Activated effector memory CD4-positive, alpha-beta T cell treated with anti-CD3 and anti-CD28 coated beads, Interleukin-2, amount 50 U/mL, for 16 hours (primary cell): ENCODE data around the gene PSMA3.

ENCODE experiments used
- DNase-seq: peaks from one replicate; pipeline ENCODE4 v3.0.0-alpha.2; 2020

Gene PSMA3

DNA sequence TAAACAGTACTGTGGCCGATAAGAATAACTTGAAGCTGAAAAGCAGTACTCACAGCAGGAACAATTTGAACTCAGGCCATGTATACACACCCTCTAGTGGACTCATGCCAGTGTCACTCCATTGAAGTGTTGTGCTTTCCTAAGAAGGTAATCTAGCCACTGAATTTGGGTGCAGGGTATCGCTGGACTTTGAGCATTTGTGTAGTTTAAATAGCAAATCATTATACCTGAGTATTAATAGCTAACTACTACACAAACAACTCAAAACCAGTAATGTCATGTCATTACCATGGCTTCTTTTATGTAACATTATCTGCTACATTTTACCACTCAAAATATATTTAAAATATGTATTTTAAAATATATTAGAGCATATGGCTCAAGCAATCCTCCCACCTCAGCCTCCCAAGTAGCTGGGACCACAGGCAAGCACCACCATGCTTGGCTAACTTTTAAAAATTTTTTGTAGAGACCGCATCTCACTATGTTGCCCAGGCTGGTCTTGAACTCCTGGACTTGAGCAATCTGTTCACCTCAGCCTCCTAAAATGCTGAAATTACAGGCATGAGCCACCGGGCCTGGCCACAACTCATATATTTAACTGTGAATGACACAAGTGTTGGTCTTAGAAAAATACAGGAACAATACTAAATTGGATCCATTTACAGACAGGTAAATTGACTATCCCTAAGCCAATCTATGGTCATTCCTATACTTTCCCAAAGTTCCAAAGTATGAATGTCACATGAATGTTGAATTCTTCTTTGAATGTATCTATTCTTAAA, 28.1 kb downstream of the PSMA3 start:
- no peak for DNase-seq

DNA sequence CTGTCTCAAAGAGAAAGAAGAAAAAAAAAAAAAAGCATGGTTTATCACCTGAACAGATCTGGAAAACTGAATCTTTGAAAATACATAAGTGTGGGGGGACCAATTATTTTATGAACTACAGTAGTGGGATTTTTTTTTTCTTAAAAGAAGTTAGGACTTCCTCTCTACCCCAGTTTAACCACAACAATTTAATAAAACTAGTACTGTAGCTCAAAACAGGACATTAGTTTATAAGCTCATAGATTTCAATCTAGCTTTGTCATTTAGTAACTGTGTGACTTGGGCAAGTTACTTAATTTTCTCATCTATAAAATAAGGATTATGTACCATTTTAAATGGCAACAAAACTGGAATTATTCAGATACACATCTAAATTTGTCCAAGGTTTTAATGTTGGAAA, 30.2 kb downstream of the PSMA3 start:
- no peak for DNase-seq

DNA sequence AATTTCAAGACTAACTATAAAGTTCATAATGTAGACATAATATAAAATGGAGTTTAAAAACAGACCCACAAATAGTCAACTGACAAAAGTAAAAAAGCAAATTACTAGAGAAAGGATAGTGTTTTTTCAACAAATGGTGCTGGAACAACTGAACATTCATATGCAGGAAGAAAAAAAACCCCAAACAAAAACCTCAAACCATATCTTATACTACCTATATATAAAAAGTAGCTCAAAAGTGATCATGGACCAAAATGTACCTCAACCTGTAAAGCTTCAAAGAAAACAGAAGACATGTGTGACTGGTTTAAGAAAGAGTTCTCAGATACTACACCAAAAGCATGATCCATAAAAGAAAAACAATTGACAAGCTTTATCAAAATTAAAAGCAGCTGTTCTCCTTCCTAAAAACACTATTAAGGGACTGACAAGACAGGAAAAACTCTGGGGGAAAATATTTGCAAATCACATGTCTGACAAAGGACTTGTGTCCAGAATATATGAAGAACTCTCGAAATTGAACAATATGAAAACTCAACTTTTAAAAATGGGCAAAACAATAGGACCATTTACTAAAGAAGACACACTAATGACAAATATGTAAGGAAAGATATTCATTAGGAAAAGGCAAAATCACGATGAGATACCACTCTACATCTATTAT, 31.0 kb downstream of the PSMA3 start:
- no peak for DNase-seq

DNA sequence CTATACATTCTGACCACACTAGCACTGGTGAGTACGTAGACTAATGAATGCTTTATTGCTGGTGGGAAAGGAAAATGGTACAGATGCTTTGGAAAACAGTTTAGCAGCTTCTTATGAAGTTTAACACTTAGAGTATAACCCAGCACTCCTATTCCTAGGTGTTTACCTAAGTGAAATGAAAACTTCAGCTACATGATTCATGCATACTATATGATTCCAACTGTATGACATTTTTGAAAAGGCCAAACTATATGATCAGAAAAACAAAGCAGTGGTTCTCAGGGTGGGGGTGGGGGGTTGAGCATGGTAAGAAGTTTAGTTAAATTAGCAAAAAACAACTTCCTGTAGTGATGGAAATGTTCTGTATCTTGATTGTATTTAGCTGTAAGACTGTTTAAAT, 31.6 kb downstream of the PSMA3 start:
- no peak for DNase-seq

DNA sequence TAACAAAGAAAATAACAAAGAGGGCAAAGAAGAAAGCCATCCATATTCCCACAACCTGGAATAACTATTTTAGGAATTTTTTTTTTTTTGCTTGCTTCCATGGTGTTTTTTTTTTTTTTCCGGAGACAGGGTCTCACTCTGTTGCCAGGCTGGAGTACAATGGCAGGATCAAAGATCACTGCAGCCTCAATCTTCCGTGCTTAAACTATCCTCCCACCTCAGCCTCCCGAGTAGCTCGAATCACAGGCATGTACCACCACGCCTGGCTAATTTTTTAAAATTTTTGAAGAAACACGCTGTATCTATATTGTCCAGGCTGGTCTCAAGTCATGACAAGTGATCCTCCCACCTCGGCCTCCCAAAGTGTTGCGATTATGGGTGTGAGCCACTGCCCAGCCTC, 33.5 kb downstream of the PSMA3 start:
- no peak for DNase-seq

DNA sequence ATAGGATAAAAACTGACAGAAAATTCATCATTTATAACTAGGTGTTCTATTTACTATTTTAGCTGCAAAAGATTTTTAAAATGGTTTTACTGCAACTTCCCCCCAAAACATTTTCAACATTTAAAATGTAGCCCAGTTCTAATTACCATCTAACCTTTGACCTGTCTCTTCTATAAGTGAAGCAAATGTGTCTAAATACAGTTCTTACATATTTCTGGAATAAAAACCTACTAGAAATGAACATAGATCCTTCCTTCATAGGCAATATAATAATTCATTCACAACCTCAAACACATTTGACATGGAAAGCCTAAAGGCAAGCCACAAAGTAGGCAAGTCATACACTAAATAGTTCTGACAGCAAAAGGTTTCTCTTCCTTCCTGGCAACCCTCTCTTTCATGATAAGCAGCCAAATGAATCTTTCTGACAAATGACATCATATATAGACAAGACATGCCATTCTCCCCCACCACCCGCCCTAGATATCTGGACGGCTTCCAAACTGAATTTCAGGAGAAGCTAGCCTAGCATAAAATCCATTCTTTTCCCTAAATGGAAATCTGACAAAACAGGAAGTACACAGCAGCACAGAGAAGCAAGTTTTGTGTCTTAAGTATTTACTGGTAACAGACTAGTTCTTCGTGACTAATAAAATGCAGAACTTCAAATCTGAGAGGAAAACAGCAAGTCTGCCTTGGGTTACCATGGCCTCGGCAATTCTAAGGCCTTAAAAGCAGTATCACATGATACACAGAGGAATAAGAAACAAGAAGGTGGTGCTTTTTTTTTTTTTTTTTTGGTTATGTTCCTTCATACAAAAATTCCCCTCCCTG, 36.5 kb downstream of the PSMA3 start:
- DNase-seq = no peak

GRCh38 chr14:58281969-58282368, 37.3 kb downstream of the PSMA3 start:
- DNase-seq = no peak

DNA sequence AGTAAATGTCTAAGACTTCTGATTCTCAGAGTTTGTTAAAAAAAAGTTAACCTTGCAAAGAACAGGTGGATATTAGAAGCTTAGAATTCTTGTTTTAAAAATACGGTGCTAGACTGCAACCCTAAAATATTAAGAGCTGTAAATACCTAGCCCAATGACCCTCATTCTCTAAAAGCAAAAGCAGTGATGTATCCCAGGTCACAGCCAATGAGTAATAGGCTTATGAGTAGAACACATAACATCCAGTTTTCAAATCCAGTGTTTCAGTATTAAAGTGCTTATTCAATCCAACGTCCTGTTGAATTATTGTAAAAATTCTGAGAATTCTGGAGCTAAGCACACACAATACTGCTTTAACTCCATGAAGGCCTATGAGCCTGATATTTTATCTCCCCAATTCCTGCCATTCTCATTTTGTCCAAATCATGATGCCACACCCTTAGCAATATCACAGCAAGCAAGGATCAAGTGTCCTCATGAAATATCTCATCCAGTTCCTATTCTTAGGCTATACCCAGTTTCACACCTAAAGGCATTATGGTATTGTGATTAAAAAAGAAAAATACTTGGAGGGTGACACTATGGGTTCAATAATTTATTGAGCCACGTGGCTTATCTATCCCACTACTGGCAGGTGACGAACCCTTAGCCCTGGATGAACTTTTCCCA, 38.4 kb downstream of the PSMA3 start:
- no peak for DNase-seq

DNA sequence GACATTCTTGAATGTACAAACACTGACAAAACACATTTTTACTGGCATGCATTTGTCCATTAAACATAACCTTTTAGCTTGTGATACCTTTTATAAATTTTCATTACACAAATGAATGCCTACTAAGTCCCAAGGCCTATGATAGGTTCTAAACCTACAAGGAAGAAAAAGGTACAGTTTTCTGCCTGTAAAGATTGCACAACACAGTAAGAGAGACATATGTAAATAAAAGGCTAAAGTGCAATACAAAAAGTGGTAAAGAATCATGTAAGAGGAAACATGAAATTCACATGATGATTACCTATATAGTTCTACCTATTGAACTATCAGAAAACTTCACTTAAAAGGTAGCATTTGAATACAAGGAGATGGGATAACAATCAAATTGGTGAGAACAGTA, 39.1 kb downstream of the PSMA3 start:
- no peak for DNase-seq

DNA sequence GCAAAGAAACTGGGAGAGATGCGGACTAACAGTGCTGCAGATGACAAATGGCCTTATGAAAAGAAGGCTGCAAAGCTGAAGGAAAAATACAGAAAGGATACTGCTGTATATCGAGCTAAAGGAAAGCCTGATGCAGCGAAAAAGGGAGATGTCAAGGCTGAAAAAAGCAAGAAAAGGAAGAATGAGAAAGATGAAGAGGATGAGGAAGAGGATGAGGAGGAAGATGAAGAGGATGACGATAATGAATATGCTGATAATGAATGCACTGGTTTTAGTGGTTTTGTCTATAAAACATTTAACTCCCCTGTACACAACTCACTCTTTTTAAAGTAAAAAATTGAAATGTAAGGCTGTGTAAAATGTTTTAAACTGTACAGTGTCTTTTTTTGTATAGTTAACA, 40.5 kb downstream of the PSMA3 start:
- no peak for DNase-seq

GRCh38 chr14:58287607-58288042, 43.0 kb downstream of the PSMA3 start:
- no peak for DNase-seq

DNA sequence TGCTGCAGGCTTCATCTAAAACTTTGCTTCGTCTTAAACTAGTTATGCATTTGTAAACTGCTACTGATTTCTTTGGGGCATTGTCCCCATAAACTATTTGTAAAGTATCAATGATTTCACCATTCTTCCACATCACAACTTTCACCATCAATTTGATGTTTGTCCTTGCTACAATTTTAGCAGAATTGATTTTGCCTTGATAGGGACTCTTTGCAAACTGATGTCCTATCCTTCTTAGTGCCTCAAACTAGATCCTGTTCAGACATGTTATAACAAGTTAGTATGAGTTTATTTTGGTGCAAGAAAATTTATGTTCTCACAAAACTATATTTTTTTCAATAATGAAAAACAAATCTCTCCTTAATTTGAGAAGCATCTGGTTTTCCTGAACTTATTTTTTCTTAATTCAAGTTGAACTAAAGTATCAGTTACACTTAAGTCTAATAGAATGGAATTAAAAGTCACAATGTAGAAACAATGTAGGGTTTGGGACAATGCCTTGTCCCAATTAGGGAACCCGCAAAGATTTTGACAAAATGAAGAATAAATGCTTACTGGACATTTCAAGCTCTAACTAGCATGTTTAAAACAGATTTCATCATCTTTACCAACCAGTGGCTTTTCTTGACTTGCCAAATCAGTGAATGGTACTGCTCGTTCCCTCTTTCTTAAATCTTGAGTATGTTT, 43.6 kb downstream of the PSMA3 start:
- no peak for DNase-seq

DNA sequence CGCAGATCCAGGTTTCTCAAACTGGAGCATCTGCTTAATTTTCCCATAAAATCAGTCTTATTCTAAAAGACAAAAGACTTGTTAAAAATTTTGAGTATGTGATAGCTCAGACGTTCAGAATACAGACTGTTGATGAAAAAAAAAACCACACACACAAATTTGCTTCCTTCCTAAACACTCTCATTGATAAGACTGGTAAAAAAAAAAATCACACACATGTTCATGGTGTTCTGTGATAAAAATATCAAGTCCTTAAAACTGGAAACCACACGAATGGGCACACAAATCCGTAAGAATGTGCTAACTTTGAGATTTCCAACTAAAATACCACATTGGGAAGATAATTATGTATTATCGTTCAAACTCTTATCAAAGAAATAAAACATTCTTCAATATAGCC, 47.0 kb downstream of the PSMA3 start:
- DNase-seq = no peak

DNA sequence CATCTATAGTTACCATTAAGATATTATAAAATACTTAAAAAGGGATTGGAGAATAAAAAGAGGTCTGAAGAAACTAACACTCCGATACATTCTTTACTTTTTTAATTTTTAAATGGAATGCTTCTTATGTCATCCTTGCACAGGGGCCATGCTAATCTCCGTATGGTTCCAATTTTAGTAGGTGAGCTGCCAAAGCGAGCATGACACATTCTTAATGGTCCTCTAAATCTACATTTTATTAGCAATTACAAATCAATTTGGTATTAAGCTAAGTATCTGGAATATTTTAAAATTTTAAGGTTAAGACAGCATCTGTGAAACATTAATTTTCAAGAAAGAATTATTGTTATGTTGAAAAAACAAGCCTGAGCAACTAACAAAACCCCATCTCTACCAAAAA, 47.5 kb downstream of the PSMA3 start:
- DNase-seq = no peak

DNA sequence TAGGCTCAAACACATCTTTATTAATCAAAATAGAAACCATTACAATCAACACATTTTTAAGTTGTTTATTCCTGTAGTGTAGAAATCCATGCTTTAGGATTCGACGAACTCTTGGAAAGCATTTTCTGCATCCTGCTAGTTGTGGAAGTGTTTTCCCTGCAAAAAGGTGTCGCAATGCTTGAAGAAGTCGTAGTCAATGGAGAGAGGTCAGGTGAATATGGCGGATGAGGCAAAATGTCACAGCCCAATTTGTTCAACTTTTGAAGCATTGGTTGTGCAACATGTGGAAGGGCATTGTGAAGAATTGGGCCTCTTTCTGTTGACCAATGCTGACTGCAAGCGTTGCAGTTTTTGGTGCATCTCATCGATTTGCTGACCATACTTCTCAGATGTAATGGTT, 49.6 kb downstream of the PSMA3 start:
- no peak for DNase-seq

GRCh38 chr14:58296726-58297125, 52.1 kb downstream of the PSMA3 start:
- no peak for DNase-seq

DNA sequence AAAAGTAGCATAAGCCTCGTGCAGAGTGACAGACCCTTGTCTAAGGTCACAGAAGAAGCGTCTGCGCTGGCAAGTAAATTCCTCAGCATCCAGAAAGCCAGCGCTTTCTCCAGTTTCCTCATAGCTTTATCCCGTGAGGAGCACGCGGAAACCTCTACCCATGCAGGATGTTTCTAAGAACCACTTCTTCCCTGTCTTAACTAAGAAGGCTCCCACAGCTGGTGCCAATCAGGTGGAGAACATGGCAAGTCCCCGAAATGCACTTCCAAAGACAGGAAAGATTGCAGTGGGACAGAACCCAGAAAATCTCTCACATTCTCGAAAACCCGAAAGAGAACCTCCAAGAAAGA, 52.7 kb downstream of the PSMA3 start:
- no peak for DNase-seq

DNA sequence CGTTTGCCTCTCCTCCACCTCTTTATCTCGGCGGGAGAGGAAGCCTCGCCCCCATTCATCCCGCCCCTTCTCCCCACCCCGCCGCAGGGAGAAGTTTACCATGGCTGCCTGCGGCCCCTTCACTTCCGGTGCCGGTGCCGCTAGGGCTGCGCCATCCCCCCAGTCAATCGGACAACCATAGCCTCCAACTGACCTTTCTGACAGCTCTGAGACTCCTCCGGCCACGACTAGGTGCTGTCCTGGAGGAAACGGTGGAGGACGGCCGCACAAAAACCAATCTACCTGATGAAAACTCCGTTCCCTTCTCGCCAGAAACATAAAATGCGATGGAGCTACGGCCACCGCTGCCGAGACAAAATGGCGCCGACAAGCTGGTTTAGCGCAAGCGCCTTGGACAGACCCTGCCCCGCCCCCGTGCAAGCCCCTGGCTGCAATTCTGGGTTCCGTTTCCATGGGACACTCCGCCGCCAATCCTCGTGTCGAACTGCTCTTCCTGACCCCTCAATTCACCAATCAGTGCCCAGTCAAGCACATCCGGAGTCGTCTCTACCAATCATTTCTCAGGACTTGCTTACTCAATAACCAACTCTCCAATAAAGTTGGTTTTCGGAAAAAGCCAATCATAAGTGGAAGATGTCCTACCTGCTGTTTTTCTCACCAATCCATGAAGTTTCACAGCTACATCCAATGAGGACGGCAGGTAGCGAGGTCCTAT, 53.3 kb downstream of the PSMA3 start:
- DNase-seq = peak; percentile 100

DNA sequence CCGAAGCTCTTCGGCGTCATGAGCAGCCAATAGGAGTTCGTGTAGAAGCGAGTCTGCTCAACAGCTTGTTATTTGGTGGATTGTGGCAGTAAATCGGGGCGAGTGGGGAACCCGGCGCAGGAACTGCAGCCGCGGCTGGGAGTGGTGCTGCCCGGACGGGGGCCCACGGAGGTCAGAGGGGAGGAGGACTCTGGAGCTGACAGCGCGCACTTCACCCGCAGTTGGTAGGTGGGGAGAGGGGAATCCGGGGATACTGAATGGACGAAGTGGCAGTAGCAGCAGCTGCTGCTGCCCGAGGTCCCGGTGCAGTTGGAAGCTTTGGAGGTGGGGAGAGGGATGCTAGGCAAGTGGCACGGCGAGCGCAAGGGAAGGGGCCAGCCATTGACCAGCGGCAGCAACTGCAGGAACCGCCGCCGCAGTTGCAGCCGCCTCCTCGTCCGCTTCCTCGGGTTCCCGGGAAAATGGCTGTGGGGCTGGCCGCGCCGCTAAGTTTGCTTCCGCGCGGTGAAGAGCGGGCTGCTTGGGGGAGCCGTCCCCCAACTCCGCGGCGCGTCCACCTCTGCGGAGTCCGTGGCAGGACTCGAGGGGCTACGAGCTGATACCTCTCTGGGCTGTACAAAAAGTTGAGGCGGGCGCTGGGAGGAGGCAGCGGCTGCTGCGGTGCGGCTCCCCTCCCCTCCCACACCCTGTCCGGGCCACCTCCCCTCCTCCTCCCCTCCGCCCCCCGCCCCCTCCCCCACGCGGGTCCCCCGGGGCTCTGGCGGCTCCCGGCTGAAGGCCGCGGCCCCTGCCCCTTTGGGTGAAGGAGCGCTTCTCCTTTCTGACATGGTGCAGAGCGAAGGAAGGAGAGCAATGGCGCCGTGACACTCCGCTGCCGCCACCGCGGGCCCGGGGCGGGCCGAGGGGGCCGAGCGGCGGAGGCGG, 54.1 kb downstream of the PSMA3 start, which contains the start of gene ARID4A:
TSS of gene ARID4A (plus strand) at position 79 of the 924 bp plus-strand sequence. CDS start 1,300 bp downstream, outside the sequence.
- DNase-seq = peak; percentile 93
